ENCODE measurements around the gene PAX3. TPM values are rescaled to one million over a fixed set of nuclear protein-coding genes. Genes with fewer than 3 reads are reported as not detected.
A peak's percentile ranks its signal among the peaks of the same experiment; 100 is the strongest.

The PAX3 gene
- total RNA-seq: not detected in 2 replicates

DNA sequence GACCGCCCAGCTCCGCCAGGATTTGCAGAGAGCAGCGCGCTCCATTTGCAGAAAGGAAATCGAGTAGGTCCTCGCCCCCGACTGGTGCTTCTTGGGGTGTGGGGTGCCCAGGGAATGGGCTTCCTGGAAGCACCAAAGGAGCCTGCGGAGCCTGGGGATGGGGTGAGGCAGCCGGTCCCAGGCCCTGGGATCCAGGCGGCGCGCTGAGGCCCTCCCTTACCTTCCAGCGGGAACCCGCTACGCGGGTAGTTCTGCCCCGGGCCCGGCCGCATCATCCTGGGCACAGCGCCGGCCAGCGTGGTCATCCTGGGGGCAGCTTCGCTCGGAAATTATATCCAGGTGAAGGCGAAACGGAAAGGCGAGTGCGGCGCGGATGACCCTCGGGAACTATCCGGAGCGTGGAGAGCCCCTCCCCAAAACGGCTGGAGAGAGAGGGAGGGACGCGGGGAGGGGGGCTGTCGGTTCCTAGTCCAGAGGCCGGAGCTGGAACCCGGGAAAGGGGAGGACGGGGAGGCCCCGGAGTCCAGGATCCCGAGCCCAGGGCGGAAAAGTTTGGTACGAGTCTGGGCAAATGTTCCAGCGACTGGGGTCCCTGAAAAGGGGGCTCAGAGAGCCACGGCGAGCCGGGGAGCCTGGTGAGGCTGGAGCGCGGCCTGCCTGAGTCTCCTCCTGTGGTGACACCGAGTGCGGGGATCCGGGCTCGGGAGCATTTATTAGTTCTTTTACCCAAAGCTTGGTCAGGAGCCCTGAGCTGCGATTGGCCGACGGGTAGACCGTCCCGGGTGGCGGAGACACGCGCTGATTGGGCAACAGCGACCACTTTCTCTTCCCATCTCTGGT, at the start of gene PAX3:
Gene PAX3, minus strand, starts transcription at position 688 of the 840 bp plus-strand sequence. Its CDS starts 383 bp downstream, at position 305.
- no peak for DNase-seq (ENCODE audit: extremely low read depth, low read depth, low spot score)

DNA sequence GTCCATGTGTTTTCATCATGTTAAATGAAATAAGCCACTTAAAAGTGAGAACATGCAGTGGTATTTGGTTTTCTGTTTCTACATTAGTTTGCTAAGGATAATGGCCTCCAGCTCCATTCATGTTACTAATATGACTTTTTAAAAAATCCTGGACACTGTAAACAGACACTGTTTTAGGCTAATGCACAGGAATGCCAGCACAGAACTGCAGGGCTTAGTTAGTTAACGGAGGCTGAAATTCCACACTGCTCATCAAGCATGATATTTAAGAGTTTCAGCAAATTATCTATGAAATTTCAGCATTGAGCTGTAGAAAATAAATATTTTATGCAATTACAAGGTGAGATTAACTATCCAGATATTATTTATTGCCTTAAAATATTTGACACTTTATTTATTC, 42.5 kb upstream of the PAX3 start:
- DNase-seq (ENCODE audit: extremely low read depth, low read depth, low spot score): no peak

DNA sequence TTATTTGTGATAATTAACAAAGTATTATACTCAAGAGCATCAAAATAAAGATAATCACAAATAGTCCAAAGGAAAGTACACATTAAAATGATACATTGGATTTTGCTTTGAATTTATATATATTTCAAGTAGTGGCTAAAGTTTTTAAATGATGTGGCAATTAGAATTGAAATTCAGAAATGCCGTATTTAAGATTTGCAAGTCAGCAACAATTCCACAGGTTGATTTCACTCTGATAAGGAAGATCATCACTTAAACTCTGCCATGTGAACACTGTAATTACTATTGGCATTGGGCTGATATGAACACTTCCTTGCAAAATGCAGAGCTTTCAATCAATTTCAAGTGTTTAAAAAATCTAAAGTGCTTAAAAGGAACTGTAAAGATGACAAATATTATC, 39.6 kb upstream of the PAX3 start:
- DNase-seq (ENCODE audit: extremely low read depth, low read depth, low spot score): no peak

DNA sequence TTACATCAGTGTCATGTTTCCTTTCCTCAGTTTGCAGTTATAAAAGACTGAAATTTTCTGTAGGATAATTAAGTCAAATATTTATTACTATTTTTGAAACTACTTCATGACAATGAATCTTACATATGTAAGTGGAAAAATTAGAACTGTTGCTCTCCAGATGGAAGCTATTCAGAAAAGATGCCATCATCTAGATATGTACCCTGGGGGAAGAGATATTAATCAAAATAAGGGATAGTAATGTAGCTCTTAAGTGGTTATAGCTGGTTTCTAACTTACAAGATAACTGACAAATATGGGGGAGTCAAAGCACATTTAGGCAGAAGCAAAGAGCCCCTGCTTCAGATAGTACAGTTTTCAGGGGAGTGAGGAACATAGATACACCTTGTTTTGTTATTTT, 38.1 kb upstream of the PAX3 start:
- DNase-seq (ENCODE audit: extremely low read depth, low read depth, low spot score): no peak

DNA sequence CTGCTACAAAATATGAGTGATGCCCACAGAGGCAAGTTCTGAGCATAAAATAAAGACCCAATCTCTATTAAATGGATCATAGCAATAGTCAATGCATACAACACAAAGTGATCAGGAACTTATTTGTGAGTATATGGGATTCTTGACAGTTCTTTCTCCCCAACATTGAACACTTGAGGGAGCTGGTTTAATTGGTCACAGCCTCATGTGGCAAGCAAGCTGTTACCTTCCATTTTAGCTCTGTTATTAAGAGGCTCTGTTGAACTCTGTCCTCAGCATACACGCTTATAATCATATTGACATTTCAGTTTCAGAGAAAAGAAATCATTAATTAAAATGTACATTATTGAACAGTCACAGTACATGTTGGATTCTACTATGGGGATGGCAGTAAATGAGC, 37.6 kb upstream of the PAX3 start:
- DNase-seq (ENCODE audit: extremely low read depth, low read depth, low spot score): no peak

DNA sequence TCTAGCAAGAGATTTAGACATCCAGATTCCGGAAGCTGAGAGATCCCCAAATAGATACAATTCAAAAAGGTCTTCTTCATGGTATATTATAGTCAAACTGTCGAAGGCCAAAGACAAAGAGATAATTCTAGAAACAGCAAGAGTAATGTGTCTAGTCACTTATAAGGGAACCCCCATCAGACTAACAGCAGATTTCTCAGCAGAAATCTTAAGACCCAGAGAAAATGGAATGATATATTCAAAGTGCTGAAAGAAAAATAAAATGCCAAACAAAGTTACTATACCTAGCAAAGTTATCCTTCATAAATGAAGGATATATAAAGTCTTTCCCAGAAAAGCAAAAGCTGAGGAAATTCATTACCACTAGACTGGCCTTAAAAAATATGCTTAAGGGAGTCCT, 36.1 kb upstream of the PAX3 start:
- no peak for DNase-seq (ENCODE audit: extremely low read depth, low read depth, low spot score)

DNA sequence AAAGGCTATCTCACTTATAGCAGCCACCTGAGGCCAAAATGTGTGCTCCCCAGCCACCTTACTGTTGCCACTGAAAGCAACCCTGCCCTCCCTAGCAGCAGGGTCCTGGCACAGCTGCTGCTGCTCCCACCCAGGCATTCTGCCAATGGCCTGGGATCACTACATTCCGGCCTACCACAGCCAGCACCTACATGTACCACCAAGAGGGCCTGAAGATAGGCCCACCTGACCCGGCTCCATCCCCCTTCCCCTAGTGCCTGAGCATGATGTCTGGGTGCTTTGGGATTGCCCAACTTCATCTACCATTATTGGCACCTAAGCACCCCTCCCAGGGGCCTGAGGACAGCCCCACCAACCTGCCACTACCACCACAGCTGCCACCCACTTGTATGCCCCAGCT, 34.6 kb upstream of the PAX3 start:
- no peak for DNase-seq (ENCODE audit: extremely low read depth, low read depth, low spot score)

DNA sequence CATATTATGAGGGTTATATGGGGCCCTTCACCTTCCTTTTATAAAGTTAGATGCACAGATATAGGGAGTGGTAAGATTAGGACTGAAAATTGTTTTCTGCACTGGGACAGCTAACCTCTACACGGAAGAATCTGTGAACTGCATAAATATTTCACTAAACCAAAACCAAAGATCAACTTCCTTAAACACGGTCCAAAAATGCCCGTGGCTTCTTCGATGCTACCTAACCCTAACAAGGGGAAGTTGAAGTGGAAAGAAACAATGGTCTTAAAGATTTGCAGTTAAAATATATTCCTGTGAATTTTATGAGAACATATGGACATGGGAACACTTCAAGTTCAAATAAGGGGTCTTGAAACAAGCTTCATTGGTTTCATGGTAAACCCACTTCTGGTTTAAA, 33.3 kb upstream of the PAX3 start:
- DNase-seq (ENCODE audit: extremely low read depth, low read depth, low spot score): no peak

DNA sequence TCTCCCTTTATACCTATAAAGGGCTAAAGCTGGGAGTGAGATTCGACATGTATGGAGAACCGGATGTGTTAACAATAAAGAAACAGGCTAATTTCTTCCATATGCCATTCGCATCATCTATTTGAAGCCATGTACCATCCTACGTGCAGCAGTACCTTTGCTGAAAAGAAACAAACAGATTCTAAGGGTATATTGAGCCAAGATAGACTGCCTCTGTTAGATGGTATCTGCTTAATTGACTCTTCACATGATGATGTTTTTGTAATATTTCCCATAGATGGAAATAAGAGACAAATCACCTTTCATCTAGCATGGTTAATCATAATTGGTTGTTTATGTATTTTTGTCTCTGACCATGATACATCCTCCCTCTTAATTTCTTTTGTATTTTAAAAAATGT, 32.1 kb upstream of the PAX3 start:
- DNase-seq (ENCODE audit: extremely low read depth, low read depth, low spot score): no peak

DNA sequence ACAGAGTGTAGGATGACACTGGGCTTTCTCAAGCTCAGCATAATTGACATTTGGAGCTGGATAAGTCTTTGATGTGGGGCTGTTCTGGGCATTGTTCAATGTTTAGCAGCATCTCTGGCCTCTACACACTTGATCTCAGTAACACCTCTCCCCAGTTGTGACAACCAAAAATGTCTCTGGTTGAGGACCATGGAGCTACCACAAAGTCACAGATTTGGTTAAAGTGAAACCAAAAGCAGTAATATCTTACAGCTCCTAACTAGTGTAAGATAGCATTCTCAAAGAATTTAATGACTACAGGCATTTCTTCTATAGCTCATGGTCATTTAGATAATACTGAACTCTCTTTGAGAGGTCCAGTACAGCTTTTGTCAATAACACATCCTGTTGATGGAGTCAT, 23.4 kb upstream of the PAX3 start:
- no peak for DNase-seq (ENCODE audit: extremely low read depth, low read depth, low spot score)

DNA sequence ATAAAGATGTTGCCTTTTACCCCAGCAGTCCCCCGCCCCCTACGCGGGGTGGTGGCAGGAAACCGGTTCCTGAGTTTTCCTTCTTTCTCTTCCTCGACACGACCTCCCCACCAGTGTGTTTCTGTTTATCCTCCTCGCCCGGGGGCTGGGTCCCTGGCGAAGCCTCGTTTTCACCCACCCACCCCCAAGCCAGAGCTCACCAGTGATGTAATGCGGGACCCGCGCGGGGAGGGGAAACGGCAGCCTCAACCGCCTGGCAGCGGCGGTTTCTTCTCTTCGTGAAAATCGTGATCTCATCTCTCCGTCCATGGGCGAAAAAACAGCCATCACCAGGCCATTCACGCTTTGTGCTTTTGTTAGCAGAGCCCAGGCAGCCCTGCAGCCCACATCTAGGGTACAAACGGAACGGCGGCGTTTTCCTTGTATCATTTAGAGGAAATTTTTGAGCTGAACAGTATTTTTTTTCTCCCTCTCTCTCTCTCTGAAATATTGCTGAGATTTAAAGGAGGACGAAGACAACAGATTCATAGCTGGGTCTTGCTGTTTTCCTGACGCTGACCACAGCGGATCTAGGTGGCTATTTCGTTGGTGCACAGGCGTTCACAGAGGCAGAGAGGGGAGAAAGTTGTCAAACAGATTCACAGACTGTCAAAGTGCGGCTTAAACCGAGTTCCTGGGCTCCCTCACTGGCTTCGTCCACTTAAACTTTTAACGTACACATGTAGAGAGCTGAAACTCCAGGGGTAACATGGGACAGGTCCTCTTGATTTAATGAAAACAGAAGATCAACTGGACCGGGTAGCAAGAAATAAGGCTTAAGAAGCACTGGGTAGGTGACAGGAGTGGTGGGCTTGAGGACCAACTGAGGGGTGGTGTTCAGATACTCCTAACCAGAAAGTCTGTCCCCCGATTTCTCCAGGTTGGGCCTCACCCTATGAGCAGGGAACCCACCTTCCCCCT, 21.9 kb upstream of the PAX3 start:
- DNase-seq (ENCODE audit: extremely low read depth, low read depth, low spot score): no peak

DNA sequence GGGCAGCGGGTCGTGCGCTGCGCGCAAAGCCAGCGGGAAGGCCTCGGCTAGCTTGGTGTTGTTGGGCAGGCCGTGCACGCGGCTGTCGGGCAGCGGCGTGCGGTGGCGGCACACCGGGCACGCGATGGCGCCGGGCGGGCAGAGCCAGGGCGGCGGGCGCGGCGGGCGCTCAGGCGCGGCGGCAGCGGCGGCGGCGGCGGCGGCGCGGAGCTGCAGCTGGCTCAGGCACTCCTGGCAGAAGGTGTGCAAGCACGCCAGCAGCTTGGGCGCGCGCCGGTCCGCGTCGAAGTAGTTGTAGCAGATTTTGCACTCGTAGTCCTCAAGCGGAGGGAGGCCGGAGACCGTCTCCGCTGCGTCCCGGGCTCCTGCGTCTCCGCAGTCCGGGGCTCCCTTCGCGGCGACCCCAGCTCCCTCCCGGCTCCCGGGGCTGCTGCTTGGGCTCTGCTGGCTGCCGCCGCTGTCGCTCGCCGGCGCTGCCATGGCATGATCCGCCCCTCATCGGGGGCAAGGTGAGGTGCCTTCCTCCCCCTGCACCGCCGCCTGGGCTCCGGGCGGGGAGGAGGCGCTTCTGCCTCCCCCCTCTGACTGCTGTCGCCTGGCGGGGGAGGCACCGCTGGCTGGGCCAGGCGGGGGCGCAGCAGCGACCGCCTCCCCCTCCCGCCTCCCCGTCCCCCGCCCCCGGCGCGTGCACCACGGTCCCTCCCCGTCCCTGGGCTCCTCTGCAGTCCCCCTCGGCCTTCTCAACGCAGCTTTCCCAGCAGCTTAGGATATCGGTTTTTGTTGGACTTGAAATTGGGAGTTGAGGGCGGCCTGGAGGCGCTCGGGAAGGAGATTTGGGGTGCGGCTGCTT, 21.0 kb upstream of the PAX3 start:
- DNase-seq (ENCODE audit: extremely low read depth, low read depth, low spot score): no peak

DNA sequence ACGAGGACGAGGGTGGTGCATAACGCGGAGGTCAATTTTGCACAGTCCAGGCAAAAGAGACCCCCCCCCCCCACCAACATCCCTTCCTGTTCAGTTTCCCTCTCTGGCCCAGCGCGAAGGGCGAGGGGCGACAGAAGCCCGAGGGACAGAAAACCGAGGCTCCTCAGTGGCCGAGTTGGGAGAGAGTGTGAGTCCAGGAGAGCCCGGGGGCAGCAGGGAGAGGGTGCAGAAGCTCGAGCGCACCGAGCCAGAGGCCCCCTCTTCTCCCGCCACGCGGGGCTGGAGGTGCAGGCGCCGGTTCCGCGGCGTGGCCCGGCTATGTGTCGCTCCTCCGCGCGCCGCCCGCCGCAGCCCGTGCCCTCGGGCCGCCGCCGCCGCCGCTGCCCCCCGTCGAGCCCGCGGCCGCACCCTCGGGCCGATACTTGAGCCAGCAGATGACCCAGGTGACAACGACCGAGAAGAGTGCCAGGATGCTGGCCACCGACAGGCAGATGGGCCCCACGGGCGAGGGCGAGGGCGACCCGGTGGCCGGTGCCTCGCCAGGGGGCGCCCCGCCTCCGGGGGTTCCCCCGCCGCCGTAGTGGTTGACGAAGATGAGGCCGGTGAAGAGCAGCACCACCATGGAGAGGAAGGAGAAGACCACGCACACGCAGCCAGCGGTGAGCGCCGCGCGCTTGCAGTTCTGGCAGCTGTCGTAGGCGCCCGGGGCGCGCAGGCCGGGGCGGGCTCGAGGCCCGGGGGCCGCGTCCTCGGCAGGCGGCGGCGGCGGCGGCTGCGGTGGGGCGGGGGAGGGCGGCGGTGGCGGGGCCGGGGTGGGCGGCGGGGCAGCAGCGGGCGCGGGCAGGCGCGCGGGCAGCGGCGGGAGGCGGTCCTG, 20.2 kb upstream of the PAX3 start:
- no peak for DNase-seq (ENCODE audit: extremely low read depth, low read depth, low spot score)

DNA sequence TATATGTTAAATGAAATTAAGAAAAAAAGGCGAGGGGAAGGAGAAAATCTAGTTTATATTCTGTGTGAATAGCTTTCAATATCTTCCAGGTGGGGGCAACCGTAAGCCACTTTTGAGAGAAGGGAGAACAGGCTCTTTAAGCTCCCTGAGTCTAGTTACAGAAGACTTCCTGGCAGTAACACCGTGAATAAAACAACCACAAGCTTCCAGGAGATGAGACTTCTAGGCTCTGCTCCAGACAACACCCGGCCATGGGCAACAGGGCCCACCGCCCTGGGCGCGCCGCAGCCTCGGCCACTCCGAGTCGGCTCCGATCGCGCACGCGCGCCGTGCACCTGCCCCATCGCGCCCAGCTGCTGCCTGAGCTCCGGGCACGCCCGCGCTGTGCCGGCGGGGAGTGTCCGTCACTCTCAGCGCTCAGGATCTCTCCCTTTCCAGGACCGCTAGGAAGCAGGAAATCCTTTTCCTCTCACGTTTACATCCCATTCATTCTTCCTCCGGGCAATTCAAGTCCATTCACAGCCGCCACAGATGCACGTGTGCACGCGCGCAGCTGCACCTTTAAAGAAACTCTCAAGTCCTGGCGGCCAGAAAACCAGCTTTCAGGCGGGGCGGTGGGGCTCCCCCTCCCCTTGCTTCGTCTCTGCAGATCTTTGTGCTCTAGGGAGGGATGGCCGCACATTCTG, 19.4 kb upstream of the PAX3 start:
- peak; percentile 48 for DNase-seq (ENCODE audit: extremely low read depth, low read depth, low spot score)

DNA sequence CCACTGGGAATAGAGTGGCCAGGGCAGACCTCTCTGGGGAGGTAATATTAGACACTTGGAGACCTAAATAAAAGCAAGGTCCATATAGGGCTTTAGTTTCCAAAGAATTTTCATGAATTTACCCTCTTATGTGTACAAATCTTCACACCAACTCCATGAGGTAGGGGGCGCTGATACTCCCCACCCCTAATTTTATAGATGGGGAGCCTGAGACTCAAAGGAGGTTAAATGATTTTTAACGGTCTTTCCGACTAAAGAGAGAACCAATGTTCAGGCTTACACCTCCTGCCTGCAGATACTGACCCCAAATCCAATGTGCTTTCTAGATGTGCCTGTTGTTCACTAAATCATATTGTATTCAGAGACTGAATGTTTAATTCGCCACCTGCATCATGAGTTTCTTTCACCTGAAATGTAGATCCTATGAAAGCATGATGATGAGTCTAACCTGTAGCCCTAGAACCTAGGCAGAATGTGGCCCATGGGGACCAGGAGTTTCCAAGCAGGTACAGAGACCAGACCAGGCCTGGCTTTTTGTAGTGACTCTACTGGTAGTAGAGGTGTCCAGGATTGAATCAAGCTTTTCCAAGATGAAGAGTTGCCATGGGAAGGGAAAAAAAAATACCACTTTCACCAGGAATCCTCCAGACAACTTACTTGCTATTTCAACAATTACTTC, 16.8 kb upstream of the PAX3 start:
- DNase-seq (ENCODE audit: extremely low read depth, low read depth, low spot score): no peak

DNA sequence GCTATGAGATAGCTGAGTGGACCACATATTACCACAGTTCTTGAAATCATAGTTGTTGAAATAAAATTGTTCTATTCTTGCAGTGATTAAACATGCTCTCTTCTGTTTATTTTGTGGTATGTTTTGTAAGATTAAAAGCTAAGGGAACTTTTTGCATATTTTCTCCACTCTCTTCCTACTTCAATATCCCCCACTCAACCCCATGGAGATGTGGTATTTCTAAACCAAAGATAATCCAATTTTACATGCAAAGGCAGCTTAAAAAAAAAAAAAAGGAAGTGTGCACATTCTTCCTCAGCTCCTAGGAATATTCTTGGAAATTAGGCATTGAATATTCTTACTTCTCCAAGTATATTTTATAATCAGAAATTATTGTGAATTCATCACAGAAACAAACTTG, 15.0 kb upstream of the PAX3 start:
- no peak for DNase-seq (ENCODE audit: extremely low read depth, low read depth, low spot score)

DNA sequence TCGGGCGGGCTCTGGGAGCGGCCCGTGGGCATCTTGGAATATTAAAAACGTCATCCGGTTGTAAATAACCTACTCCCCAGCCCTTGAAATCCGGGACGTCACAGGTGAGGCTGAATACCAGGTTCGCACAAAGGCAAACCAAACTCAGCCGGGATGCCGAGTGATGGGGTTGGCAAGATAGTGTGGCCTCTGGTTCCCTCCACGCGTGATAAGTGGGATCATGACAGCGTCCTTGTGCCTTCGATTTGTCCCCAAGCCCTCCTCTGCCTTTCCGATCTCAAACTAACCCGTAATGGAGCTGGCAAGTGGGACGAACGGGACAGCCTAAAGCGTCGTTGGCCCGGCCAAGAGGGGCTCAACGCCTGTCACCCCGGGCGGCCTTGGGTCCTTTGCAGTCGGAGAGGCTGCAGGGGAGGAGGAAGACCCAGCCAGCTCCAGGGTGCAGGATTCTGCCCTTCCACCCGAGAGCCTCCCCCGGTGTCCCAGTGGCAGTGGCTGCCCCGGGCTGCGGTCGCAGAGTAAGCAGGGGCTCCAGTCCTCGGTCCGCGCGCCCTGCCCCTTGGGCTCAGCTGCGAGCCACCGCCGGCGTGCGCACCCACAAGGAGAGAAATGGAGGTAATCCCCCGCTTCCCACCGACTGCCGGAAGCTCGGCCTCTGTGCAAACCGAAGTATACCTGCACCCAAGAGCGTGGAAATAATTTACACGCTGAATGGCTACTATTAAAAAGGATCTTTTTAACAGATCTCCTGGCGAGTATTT, 13.4 kb upstream of the PAX3 start:
- no peak for DNase-seq (ENCODE audit: extremely low read depth, low read depth, low spot score)
